ENCODE results near the gene HES2.
A peak's percentile ranks its signal among the peaks of the same experiment; 100 is the strongest.
"Not testable (repeated sequence)": the region's sequence is repeated elsewhere in the genome, so short reads cannot be mapped to it uniquely, and the experiment has no call there.

Gene HES2

DNA sequence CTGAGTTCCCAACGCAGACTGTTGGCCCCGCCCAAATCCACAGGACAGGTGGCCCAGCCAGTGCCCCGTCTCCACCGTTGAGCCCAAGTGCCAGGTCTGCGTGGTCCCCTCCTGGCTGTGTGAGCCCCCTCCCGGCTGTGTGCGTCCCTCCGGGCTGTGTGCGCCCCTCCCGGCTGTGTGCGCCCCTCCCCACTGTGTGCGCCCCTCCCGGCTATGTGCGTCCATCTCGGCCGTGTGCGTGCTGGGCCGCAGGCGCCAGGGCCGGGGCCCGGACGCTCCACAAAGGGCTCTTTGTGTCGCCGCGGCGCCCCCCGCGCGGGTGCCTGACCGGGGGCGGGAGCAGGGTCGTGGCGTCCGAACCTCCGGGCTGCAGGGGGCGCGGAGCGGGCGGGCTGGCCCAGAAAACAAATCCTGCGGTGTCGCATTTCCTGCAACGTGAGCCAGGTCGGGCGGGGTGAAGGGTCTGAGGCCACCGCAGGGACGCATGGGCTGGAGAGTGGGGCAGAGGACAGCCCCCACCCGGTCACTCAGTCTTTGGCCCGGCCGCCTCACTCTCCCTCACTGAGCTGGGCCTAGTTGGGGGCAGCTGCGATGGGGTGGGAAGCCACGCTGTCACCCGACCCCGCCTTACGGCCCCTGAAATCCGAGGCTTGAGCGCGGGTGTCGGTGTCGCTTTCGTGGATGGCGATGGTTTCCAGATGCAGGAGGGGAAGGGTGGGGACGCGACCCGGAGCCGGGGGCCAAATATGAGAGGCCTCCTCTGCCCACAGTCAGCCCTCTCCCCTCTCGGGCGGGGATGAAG, 27.5 kb upstream of the HES2 start:
- Histone ChIP-seq H2AFZ (ENCODE audit: low read depth, low read length, severe bottlenecking) (no peak overlapping the region), H3K9me3 (ENCODE audit: insufficient read depth, low read length) (no peaks in the 10 kb centered on the region), H3K4me2 (ENCODE audit: low read depth, low read length, poor library complexity, severe bottlenecking) (peak overlapping the region; percentile 39), H3K36me3 (ENCODE audit: low read length) (no peaks in the 10 kb centered on the region), H3K9ac (ENCODE audit: low read length) (peak overlapping the region; percentile 20; the same call in 1 of the 2 replicates), H3F3A (ENCODE audit: insufficient read depth) (no peaks in the 10 kb centered on the region), H3K4me3 (ENCODE audit: insufficient read depth, low read length, poor library complexity, severe bottlenecking) (peak overlapping the region; percentile 21), H3K9me2 (replicated peaks; ENCODE audit: insufficient read depth, low read length) (no peaks in the 10 kb centered on the region), H3K79me2 (ENCODE audit: insufficient read depth, low read length) (no peaks in the 10 kb centered on the region), H4K20me1 (ENCODE audit: low read depth, low read length) (no peaks in the 10 kb centered on the region), H3K27me3 (ENCODE audit: low read length) (no peaks in the 10 kb centered on the region), H3K27ac (ENCODE audit: low read depth, low read length) (no peak overlapping the region)
- TF ChIP-seq, protein P1, sequence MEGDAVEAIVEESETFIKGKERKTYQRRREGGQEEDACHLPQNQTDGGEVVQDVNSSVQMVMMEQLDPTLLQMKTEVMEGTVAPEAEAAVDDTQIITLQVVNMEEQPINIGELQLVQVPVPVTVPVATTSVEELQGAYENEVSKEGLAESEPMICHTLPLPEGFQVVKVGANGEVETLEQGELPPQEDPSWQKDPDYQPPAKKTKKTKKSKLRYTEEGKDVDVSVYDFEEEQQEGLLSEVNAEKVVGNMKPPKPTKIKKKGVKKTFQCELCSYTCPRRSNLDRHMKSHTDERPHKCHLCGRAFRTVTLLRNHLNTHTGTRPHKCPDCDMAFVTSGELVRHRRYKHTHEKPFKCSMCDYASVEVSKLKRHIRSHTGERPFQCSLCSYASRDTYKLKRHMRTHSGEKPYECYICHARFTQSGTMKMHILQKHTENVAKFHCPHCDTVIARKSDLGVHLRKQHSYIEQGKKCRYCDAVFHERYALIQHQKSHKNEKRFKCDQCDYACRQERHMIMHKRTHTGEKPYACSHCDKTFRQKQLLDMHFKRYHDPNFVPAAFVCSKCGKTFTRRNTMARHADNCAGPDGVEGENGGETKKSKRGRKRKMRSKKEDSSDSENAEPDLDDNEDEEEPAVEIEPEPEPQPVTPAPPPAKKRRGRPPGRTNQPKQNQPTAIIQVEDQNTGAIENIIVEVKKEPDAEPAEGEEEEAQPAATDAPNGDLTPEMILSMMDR (IDR thresholded peaks at IDR 0.05; ENCODE audit: insufficient read depth, low read length, poor library complexity, severe bottlenecking), result no peak
- TF ChIP-seq EZH2phosphoT487 (conservative IDR thresholded peaks at IDR 0.05; ENCODE audit: low read length), result no peak

DNA sequence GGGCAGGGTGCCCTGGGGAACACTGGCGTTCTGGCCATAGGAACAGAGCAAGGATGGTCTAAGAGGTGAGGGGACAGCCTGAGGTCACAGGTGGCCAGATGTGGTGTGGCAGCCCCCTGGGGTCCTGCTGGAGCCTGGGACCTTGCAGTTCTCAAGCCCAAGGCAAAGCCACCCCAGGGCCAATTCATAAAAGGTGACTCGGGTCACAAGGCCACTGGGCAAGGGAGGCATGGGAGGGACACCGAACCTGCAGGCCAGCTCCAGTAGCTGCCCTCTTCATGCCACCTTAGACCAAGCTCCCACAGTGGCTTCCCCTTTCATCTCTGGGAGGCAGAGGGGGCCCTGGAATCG, 26.9 kb upstream of the HES2 start:
- no peak overlapping the region for H3K4me3 ChIP-seq (ENCODE audit: insufficient read depth, low read length, poor library complexity, severe bottlenecking)
- TF ChIP-seq EZH2phosphoT487 (conservative IDR thresholded peaks at IDR 0.05; ENCODE audit: low read length), result no peak
- TF ChIP-seq, protein P1 (IDR thresholded peaks at IDR 0.05; ENCODE audit: insufficient read depth, low read length, poor library complexity, severe bottlenecking), result no peak
- peak overlapping the region; percentile 20; the same call in 1 of the 2 replicates for H3K9ac ChIP-seq (ENCODE audit: low read length)
- H3F3A ChIP-seq (ENCODE audit: insufficient read depth), result no peaks in the 10 kb centered on the region
- peak overlapping the region; percentile 39 for H3K4me2 ChIP-seq (ENCODE audit: low read depth, low read length, poor library complexity, severe bottlenecking)
- H3K9me2 ChIP-seq (replicated peaks; ENCODE audit: insufficient read depth, low read length), result no peaks in the 10 kb centered on the region
- no peaks in the 10 kb centered on the region for H3K79me2 ChIP-seq (ENCODE audit: insufficient read depth, low read length)
- H3K27ac ChIP-seq (ENCODE audit: low read depth, low read length), result no peak overlapping the region
- no peaks in the 10 kb centered on the region for H3K9me3 ChIP-seq (ENCODE audit: insufficient read depth, low read length)
- no peaks in the 10 kb centered on the region for H4K20me1 ChIP-seq (ENCODE audit: low read depth, low read length)
- H3K36me3 ChIP-seq (ENCODE audit: low read length), result no peaks in the 10 kb centered on the region
- no peaks in the 10 kb centered on the region for H3K27me3 ChIP-seq (ENCODE audit: low read length)
- H2AFZ ChIP-seq (ENCODE audit: low read depth, low read length, severe bottlenecking), result no peak overlapping the region

DNA sequence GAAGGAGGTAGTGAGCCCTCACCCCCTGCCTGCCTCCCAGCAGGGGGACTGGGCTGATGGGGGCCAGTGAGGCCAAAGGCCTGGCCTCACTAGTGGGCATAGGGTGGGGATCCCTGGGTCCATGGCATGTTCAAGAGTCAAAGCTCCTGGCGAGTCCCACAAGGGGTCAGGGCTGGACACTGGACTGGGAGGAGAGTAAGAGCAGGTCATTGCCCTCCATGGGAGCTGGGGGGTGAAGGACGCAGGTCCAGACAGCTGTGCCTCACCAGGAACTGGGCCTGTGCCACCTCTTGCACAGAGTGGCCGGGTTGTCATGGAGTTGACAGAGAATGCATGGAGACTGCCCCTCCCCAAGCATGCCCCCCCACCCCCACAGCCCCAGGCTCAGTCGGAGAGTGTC, 26.2 kb upstream of the HES2 start:
- H3K27me3 ChIP-seq (ENCODE audit: low read length); H3K9ac ChIP-seq (ENCODE audit: low read length); H2AFZ ChIP-seq (ENCODE audit: low read depth, low read length, severe bottlenecking); H3F3A ChIP-seq (ENCODE audit: insufficient read depth); H3K9me3 ChIP-seq (ENCODE audit: insufficient read depth, low read length); H3K4me3 ChIP-seq (ENCODE audit: insufficient read depth, low read length, poor library complexity, severe bottlenecking); H3K9me2 ChIP-seq (replicated peaks; ENCODE audit: insufficient read depth, low read length); H3K27ac ChIP-seq (ENCODE audit: low read depth, low read length); H3K79me2 ChIP-seq (ENCODE audit: insufficient read depth, low read length); H3K36me3 ChIP-seq (ENCODE audit: low read length); H3K4me2 ChIP-seq (ENCODE audit: low read depth, low read length, poor library complexity, severe bottlenecking); H4K20me1 ChIP-seq (ENCODE audit: low read depth, low read length): not testable (repeated sequence)

DNA sequence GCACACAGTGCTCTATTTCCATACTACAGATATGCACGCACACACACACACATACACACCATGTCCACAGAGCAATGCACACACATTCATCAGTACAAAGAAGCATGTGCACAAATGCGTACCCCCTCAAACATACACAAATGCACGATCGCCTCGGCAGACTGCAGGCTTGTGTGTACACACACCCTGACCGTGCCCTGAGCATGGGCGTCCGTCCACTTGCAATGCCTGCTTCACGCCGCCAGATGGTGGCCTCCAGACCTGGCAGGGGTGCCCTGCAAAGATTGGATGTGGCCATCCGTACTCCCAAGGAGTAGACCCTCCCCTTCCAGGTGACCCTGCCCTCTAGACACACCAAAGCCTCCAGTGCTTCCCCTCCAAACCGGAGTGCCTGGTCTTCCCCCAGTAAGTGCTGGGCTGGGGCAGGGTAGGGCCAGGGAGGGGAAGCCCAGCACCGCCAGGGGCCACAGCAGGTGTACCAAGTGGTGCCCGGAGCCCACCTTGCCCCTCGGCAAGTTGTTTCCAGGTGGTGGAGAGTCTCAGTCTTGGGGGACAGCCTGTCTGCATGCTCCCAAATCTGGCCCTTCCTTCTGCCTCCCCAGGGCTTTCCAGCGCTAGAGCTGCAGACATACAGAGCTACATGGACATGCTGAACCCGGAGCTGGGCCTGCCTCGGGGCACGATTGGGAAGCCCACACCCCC, 25.5 kb upstream of the HES2 start:
- H2AFZ ChIP-seq (ENCODE audit: low read depth, low read length, severe bottlenecking), result no peak overlapping the region
- no peak overlapping the region for H3K27ac ChIP-seq (ENCODE audit: low read depth, low read length)
- H3K4me3 ChIP-seq (ENCODE audit: insufficient read depth, low read length, poor library complexity, severe bottlenecking), result no peak overlapping the region
- H3K9me2 ChIP-seq (replicated peaks; ENCODE audit: insufficient read depth, low read length), result no peaks in the 10 kb centered on the region
- no peaks in the 10 kb centered on the region for H4K20me1 ChIP-seq (ENCODE audit: low read depth, low read length)
- no peak overlapping the region for H3K4me2 ChIP-seq (ENCODE audit: low read depth, low read length, poor library complexity, severe bottlenecking)
- H3K79me2 ChIP-seq (ENCODE audit: insufficient read depth, low read length), result no peaks in the 10 kb centered on the region
- TF ChIP-seq EZH2phosphoT487 (conservative IDR thresholded peaks at IDR 0.05; ENCODE audit: low read length), result no peak
- TF ChIP-seq, protein P1 (IDR thresholded peaks at IDR 0.05; ENCODE audit: insufficient read depth, low read length, poor library complexity, severe bottlenecking), result peak; percentile 36
- no peaks in the 10 kb centered on the region for H3K36me3 ChIP-seq (ENCODE audit: low read length)
- no peak overlapping the region for H3K9ac ChIP-seq (ENCODE audit: low read length)
- no peaks in the 10 kb centered on the region for H3K27me3 ChIP-seq (ENCODE audit: low read length)
- H3F3A ChIP-seq (ENCODE audit: insufficient read depth), result no peaks in the 10 kb centered on the region
- no peaks in the 10 kb centered on the region for H3K9me3 ChIP-seq (ENCODE audit: insufficient read depth, low read length)
